Inferior parietal cortex (tissue), 1 donor: ENCODE measurements around the gene HLA-DMA.

Experiments used
- DNase-seq: peaks from one replicate; pipeline ENCODE4 v3.0.0-alpha.2; 2016; ENCODE audit errors: extremely low spot score

The HLA-DMA gene

DNA sequence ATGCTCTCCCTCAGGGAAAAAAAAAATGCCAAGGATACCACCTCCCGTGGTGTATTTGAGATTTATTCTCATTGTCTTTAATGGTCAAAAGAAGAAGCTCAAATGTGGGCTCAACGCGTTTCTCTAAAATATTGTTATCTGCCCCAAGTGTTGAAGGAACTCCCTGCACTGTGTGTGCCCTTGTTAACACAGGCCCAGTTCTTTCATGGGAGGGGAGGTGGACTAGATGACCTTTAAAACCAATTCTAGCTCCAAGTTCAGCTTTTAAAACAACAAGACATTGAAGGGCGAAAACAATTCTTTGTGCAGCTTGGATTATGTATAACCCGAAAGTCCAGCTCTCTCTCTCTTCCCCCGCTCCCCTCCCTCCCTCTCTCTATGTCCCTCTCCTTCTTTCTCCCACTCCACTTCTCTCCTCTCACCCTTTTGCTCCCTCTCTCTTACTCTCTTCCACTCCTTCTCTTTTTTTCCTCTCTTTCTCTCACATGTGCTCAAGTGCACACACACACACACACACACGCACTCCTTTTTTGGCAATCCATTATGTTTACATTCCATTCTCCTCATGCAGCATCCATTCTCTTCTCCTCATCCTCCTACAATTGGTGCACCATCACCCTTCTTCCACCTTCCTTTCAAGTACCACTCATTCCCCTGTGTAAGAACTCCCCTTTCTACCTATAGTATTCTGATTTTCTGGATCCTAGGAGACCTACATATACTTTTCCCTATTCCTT lies 20.6 kb downstream of the HLA-DMA start:
- no peak for DNase-seq

DNA sequence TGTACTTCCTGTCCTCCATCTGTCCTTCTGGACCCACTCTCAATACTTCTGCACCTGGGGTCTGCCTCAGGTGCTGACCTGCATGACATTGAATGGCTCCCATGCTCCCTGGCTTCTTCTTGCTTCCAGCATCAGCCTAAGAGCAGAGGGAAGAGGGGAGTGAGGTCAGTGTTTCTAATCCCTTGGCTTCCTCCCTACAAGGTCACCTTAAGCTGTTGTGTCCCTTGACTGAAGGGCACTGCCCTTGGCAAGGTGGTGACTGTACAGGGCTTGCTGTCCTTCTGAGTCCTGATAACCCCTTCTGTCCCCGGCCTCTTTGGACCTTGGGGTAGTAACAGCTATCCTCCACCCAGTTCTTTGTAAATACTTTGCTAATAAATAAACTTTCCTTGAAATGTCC lies 21.7 kb downstream of the HLA-DMA start:
- no peak for DNase-seq

DNA sequence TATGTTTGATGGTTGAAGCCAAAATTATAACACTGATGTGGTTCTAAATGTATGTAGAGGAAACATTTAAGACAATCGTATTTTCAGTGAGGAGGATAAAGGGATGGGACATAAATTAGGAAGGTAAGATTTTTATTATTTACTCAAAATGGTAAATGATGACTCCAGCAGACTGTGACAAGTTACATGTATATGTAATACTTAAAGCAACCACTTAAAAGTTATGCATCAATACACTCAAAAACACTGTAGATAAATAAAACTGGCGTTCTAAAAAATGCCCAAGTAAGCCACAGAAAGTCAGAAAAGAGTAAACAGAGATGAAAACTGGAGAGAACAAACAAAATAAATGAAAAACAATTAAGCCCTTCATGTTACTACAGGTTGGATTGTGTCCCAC lies 30.8 kb downstream of the HLA-DMA start:
- DNase-seq, result no peak

DNA sequence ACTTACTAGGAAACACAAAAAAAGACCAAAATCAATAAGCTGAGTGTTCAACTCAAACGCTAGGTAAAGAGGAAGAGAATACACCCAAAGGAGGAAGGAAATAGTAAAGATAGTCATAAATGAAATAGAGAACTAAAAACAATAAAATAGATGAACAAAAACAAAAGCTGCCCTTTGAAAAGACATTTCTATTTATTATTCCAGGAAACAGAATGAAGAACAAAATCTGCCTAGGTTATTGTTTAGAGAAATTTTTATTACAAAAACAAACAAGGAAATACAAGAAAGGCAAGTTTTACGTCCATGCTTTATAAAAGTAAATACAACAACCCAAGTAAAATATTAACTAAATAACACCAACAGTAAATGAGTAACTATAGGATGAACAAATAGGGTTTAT lies 32.2 kb downstream of the HLA-DMA start:
- DNase-seq, result no peak

DNA sequence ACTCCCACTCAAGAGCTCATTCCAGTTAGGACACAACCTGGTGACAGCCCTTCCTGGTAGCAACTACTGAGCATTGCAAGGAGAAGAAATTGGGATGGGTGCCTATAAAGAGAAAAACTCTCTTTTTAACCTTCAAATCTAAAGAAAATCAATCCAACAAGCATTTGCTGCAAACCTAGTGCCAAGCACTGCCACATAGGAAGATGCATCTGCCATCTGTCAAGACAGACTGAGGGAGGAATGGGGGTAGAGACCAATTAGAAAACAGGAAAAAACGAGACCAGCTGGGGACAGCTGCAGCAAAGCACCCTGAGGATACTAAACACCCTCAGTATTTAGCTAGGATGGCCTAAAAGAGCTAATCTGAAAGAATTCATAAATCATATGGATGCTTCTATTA lies 39.9 kb downstream of the HLA-DMA start:
- no peak for DNase-seq

DNA sequence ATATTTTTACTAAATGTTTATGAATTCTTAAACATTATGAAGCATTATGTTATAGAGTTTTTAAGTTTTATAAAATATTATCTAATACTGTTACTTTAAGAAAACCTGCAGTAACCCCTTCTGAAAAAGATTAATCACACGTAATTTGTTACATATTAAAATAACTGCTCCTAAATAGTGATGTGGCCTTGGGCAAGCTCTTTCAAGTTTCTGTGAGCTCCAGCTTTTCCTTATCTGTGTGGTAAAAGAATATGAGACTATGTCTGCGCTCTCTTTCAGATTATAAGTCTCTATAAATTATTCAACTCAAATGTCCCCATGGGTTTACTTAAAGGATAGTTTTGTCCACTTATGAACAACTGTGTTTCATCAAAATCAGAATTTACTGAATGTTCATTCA lies 44.0 kb downstream of the HLA-DMA start:
- no peak for DNase-seq

DNA sequence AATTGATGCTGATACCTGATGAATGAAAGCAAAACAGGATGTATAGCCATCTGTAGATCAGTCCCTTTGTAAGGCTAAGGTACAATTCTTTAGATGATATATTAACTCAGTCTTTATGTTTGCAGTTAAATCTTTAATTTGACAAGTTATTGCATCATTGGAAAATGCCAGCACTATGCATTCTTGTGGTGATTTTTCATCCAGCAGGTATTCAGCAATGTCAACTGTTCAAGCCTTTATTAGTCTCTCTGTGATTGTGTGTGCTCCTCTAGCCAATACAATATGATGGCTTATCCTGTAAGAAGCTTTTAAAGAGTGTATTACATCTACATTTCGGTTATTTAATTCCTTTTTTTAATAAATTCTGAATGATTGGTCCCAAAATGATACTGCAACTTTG lies 46.4 kb downstream of the HLA-DMA start:
- DNase-seq, result no peak

DNA sequence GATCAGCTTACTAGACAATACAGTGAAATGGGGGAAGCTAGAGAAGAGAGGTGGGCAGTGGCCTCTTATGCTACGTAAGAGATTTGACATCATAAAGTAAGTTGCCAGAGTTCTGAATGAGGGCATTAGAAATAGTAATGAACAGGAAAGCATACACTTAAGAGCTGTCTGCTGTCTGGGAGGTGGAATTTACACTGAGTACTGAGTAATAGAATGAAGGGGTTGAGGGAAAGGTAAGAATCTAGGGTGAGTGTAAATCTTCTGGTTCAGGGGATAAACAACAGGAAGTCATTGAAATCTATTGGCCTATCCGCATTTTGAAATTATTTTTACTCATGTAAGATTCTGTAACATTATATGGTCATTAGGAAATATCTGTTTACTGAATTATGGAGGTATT lies 47.8 kb downstream of the HLA-DMA start:
- DNase-seq, result no peak

DNA sequence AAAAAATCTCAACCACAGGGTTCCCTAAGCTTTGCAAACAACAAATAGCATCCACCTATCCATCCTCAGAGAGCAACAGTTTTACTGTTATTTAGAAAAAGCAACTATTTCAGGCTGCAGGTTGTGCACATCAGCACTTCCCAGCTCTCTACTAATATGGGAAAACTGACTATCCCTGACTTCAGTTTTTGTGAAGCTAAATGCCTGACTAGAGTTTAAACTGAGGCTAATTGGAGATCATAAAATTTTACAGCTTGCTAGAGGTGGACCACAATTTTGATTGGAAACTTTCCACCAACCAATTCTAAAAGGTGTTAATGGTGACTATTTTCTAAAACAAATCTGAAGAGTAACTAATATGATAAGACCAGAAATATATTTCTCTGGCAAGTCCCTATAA lies 48.9 kb downstream of the HLA-DMA start:
- no peak for DNase-seq
